GM12875 (cell line): ENCODE measurements around the gene SFXN3.
A peak's percentile ranks its signal among the peaks of the same experiment; 100 is the strongest.

ENCODE experiments used
- H3K4me3 ChIP-seq: one replicate; pipeline ENCODE4 v1.5.1; 2011; ENCODE audit warnings: low read depth, low read length, control low read depth
- TF ChIP-seq, protein P1 (sequence below): IDR thresholded peaks from 2 replicates; pipeline ENCODE4 v1.5.1; 2011; ENCODE audit warnings: low read depth, mild to moderate bottlenecking, control low read depth, inconsistent platforms, low read length, moderate library complexity, borderline replicate concordance; ENCODE audit not compliant: insufficient read depth

SFXN3 gene

DNA sequence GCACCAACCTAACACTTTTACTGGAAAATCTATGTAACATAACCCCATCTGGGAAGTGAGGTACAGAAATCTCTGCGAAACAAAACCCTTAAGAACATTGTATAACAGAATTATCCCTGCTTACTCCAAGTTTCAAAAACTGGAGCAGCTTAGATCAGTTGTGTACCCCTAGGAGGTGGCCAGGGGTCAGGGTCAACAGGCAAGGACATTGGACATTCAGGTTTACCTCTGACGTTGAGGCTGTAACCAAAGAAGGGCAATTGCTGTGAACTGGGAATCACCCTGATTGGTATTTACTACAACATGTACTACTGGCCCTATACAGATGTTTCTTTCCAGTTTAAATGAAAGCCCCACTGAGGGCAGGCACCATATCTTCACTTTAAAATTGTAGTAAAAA, 13.1 kb downstream of the SFXN3 start:
- TF ChIP-seq, protein P1, sequence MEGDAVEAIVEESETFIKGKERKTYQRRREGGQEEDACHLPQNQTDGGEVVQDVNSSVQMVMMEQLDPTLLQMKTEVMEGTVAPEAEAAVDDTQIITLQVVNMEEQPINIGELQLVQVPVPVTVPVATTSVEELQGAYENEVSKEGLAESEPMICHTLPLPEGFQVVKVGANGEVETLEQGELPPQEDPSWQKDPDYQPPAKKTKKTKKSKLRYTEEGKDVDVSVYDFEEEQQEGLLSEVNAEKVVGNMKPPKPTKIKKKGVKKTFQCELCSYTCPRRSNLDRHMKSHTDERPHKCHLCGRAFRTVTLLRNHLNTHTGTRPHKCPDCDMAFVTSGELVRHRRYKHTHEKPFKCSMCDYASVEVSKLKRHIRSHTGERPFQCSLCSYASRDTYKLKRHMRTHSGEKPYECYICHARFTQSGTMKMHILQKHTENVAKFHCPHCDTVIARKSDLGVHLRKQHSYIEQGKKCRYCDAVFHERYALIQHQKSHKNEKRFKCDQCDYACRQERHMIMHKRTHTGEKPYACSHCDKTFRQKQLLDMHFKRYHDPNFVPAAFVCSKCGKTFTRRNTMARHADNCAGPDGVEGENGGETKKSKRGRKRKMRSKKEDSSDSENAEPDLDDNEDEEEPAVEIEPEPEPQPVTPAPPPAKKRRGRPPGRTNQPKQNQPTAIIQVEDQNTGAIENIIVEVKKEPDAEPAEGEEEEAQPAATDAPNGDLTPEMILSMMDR, result no peak
- H3K4me3 ChIP-seq, result no peak overlapping the region

GRCh38 chr10:101046332-101047238, 15.6 kb downstream of the SFXN3 start:
- H3K4me3 ChIP-seq, result no peak overlapping the region
- TF ChIP-seq, protein P1, result no peak

GRCh38 chr10:101047268-101047667, 16.2 kb downstream of the SFXN3 start:
- H3K4me3 ChIP-seq, result no peak overlapping the region
- TF ChIP-seq, protein P1, result no peak

- TF ChIP-seq, protein P1, result no peak
- H3K4me3 ChIP-seq, result no peak overlapping the region
These were observed 17.2 kb downstream of the SFXN3 start for GRCh38 chr10:101047961-101048892.

GRCh38 chr10:101050208-101051069, 19.4 kb downstream of the SFXN3 start:
- H3K4me3 ChIP-seq, result peak overlapping the region; percentile 1
- TF ChIP-seq, protein P1, result peak; percentile 95

GRCh38 chr10:101052285-101052684, 21.3 kb downstream of the SFXN3 start:
- TF ChIP-seq, protein P1, result no peak
- H3K4me3 ChIP-seq, result no peak overlapping the region
